Omental fat pad (tissue), 4 donors: ENCODE data around the gene C3orf49. TPM values are rescaled to one million over a fixed set of nuclear protein-coding genes. Genes with fewer than 3 reads are reported as not detected.
A peak's percentile ranks its signal among the peaks of the same experiment; 100 is the strongest.

ENCODE experiments used
- ATAC-seq: fragments of 150-250 bp; one replicate; pipeline ENCODE4 v1.9.1; 2016; ENCODE audit warnings: mild to moderate bottlenecking, moderate library complexity; ENCODE audit not compliant: low FRiP score
- DNase-seq: peaks from one replicate; pipeline ENCODE4 v3.0.0-alpha.2; 2019; ENCODE audit warnings: low spot score
- total RNA-seq, 4 donors: library from RNA; depleted of rRNA; stranded (reverse); fragments of >200 nt; gene quantifications; one replicate each; pipeline ENCODE4 v1.1.0, GENCODE V29; 2016
- TF ChIP-seq, protein P1 (sequence below), 3 donors: fragments of 450-650 bp; IDR thresholded peaks; one replicate each; pipeline ENCODE4 v1.5.1; 2016 to 2017; ENCODE audit warnings: antibody characterized with exemption in 3 of 3, mild to moderate bottlenecking in 3 of 3, moderate library complexity in 2 of 3

C3orf49 gene
- total RNA-seq, 4 donors from 2014 or later, result not detected

DNA sequence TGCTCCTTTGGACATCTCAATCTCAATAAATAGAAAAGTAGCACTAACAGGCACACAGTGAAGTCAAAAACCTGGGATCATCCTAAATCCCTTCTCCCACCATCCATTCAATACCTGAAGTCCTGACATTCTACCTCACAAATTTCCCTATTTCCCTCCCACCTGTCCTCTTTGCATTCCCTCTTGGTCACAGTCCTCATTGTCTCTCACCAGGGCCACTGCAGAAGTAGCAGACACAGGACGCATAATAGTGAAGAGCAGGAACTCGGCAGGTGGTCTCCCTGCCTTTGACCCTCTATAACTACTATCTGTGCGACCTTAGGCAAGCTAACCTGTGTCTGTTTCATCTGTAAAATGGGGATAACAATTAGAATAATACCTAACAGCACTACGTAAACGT, 42.2 kb downstream of the C3orf49 start:
- ATAC-seq (no peak), DNase-seq (no peak)
- TF ChIP-seq, protein P1, sequence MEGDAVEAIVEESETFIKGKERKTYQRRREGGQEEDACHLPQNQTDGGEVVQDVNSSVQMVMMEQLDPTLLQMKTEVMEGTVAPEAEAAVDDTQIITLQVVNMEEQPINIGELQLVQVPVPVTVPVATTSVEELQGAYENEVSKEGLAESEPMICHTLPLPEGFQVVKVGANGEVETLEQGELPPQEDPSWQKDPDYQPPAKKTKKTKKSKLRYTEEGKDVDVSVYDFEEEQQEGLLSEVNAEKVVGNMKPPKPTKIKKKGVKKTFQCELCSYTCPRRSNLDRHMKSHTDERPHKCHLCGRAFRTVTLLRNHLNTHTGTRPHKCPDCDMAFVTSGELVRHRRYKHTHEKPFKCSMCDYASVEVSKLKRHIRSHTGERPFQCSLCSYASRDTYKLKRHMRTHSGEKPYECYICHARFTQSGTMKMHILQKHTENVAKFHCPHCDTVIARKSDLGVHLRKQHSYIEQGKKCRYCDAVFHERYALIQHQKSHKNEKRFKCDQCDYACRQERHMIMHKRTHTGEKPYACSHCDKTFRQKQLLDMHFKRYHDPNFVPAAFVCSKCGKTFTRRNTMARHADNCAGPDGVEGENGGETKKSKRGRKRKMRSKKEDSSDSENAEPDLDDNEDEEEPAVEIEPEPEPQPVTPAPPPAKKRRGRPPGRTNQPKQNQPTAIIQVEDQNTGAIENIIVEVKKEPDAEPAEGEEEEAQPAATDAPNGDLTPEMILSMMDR (IDR thresholded peaks at IDR 0.05), result no peak

DNA sequence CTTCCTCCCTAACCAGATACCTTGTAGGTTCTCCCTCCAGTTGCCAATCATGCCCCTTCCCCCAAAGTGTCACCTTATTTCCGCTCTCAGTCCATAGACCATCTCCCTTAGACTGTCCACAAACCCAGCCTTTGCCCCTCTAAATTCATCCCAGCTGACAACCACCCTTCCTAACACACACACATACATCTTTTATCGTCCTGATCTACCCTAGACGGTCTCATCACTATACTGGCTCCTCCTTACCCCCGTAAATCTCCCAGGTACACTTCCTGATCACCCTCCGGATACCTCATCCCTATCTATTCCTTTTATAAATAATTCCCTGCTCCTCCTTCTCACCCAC, 43.7 kb downstream of the C3orf49 start:
- ATAC-seq (peak; percentile 7), DNase-seq (no peak)
- TF ChIP-seq, protein P1 (IDR thresholded peaks at IDR 0.05), result no peak

DNA sequence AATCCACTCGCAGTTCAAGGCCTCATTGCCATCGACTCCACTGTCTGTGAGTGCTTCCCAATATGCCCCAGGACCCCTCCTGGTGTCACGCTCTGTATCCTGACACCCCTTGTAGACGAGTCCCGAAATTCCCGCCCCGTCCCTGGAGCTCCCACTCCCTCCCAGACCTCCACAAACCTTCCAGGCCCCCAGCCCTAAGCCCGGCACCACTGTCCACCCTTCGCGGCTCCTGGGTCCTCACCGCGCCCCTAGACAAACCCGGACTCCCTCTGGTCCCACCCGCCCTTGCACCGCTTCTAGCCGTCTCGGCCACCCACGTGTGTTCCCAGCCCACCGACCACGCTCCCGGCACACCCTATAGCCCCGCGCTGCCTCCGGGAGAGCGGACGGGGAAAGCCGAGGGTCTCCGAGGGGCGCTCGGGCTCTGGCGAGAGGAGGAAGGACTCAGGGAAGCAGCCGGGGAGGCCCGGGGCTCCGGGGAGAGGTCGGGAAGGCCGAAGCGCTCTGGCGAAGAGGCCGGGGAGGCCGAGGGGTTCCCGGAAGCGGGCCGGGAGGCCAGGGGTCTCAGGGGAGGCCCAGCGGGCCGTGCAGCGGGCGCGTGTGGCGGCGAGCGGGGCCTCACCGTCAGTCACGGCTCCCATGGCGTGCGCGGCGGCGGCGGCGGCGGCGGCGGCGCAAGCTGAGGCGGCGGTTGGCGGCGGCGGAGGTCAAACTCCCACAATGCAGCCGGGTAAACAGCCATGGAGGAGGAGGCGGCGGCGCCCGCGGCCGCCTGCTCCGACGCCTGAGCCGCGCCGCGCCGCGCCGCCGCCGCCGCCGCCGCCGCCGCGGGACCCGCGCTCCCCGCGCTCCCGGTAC, 44.3 kb downstream of the C3orf49 start, which contains the start of the genes ATXN7 and THOC7:
Gene ATXN7, plus strand, starts transcription at position 718 of the 858 bp plus-strand sequence. CDS start 48,732 bp downstream, outside the sequence.
Gene THOC7, minus strand, starts transcription at position 656 of the 858 bp plus-strand sequence. Its CDS starts 15 bp downstream, at position 641.
- TF ChIP-seq, protein P1 (IDR thresholded peaks at IDR 0.05), result no peak
- peak; percentile 67 for ATAC-seq
- no peak for DNase-seq

DNA sequence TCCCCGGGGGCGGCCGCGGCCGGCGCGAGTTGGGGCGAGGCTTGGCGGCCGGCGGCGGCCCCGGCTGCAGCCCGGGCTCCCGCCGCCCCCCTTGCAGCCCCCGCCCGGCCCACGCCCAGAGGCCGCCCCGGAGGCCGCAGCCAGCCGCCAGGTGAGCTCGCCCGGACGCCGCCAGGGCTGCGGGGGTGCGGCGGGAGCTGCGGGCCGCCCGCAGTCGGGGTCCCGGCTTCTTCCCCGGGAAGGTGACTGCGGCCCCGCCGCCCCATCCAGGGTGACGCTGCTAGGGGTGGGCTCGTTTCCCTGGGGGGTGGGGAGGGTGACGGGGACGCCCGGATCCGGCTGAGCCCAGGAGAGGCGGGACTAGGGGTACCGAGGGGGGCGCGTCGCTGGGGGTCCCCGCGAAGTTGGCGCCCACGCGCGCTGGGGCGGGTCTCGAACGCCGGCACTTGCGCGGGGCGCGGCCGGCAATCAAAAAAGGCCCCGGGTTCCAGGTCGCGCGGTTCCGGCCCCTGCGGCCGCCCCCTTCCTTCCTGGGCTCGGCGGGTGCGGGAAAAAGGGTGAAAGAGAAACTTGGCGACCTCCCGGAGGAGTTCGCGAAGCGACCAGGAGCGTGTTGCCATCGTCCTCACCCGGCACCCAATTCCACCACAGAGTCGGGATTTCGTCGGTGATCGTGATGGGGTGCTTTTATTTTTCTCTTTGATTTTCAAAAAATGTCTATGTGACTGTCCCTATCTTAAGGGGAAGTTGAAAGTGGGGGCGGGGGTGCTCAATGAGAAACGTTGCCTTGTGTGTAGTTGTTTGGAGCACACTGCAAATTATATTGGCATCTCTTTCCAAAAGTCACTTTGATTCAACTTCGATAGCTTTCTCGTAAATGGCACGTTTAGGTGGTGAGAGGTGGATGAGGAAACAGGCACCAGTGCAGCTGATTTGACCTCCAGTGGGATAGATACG, 45.2 kb downstream of the C3orf49 start:
- DNase-seq (no peak), ATAC-seq (peak; percentile 71)
- TF ChIP-seq, protein P1 (IDR thresholded peaks at IDR 0.05), result no peak

DNA sequence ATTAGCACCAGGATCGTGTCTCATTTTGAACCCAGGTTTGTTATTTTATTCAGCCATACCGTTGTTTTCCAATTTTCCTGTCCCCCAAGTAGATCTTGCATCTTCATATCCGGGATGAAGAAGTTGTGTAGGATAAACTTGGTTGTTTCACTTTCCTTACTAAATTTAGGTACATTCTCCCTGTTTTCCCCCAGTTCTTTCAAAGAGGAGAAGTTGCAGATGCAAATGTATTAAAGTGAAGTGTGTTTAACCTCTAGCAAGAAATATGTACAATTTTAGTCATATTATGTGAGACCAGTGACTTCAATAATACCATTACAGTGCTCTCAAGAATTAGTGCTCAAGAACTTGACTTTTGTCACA, 45.8 kb downstream of the C3orf49 start:
- TF ChIP-seq, protein P1 (IDR thresholded peaks at IDR 0.05), result no peak
- ATAC-seq (no peak), DNase-seq (no peak)

DNA sequence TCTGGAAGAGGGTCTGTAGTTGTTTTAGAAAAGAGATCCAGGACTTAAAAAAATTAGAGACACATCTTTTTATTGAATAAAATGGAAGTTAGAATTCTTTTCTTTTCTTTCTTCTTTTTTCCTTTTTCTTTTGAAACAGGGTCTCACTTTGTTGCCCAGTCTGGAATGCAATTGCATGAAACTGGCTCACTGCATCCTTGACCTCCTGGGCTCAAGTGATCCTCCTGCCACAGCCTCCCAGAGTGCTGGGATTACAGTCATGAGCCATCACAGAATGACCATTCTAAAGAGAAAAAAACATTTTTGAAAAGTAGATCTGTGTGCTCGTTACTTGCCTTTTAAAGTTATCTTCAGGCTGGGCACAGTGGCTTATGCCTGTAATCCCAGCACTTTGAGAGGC, 48.1 kb downstream of the C3orf49 start:
- DNase-seq, result no peak
- TF ChIP-seq, protein P1 (IDR thresholded peaks at IDR 0.05), result no peak
- no peak for ATAC-seq
